ENCODE measurements around the gene HLF. TPM values are rescaled to one million over a fixed set of nuclear protein-coding genes. Genes with fewer than 3 reads are reported as not detected.

HLF gene
- total RNA-seq, 1 experiment from 2014 or later = 1.5 TPM

DNA sequence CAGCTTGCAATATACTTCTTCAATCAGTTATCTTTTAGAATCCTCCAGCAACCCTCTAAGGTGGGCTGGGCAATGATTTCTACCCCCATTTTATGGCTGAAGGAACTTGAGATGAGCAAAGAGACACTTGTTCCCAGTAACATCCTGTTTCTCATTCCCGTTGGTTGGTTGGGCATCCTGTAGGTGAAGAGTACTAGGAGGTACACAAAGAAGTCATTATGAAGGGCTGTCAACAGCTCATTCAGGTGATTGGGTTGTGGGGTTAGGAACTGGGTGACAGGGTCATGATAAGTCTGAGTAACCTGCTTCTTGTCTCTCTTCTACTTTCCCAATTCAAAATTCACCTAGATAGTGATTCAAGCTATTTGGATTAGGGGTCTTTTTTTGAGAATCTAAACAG lies 80.4 kb downstream of the HLF start:
- RAD21 ChIA-PET (ENCODE audit: low non-redundant PET in 1 of 2, low total read pairs in 2 of 2, uncharacterized antibody in 2 of 2, unreplicated experiment in 2 of 2) = no interaction called here
- Histone ChIP-seq H3K9me2 (ENCODE audit: insufficient read depth) (no peaks in the 10 kb centered on the region), H2AFZ (ENCODE audit: low read depth, low read length, poor library complexity, severe bottlenecking) (no peak overlapping the region), H3K36me3 (ENCODE audit: control insufficient read depth in 1 of 2, insufficient read depth in 2 of 2, low read length in 2 of 2) (no peaks in the 10 kb centered on the region), H3K9me3 (ENCODE audit: control insufficient read depth in 1 of 2, insufficient read depth in 1 of 2, low read depth in 1 of 2, low read length in 2 of 2) (no peaks in the 10 kb centered on the region), H3K27me3 (ENCODE audit: insufficient read depth, low read length) (peaks cover 7% of the 10 kb centered on the region; the same call in 1 of the 2 replicates), H3K27ac (ENCODE audit: low read depth, low read length) (no peak overlapping the region), H3K9ac (ENCODE audit: low read length) (no peak overlapping the region), H3K4me1 (ENCODE audit: control insufficient read depth in 1 of 2, insufficient read depth in 2 of 2, low read length in 2 of 2) (no peaks in the 10 kb centered on the region), H3K79me2 (ENCODE audit: insufficient read depth, low read length) (no peaks in the 10 kb centered on the region), H3K4me2 (ENCODE audit: low read length) (no peak overlapping the region), H3K4me3 (replicated peaks in 1 of 2; ENCODE audit: low read depth in 1 of 2, low read length in 2 of 2) (no peak overlapping the region), H4K20me1 (ENCODE audit: insufficient read depth) (no peaks in the 10 kb centered on the region)
- TF ChIP-seq CBX3 (IDR thresholded peaks at IDR 0.05; ENCODE audit: low read depth) (no peak), CTCF (IDR thresholded peaks at IDR 0.05 in 2 of 3, conservative IDR thresholded peaks at IDR 0.05 in 1 of 3; ENCODE audit: borderline replicate concordance in 1 of 3, insufficient read depth in 1 of 3, low read depth in 2 of 3, low read length in 2 of 3) (no peak), EGR1 (IDR thresholded peaks at IDR 0.05; ENCODE audit: low read depth) (no peak), REST (IDR thresholded peaks at IDR 0.05; ENCODE audit: low read depth) (no peak), SP1 (IDR thresholded peaks at IDR 0.05; ENCODE audit: low read depth) (no peak), CEBPB (IDR thresholded peaks at IDR 0.05; ENCODE audit: low read depth) (no peak), JUND (IDR thresholded peaks at IDR 0.05) (no peak), ELF1 (IDR thresholded peaks at IDR 0.05; ENCODE audit: borderline replicate concordance, low read depth) (no peak)
- CTCF ChIA-PET = no interaction called here
- POLR2A ChIA-PET = no interaction called here
- intact Hi-C loops (cut with micrococcal nuclease) = no loop called here
- BruUV-seq (replicated peaks) = no TSS peak
- DNase-seq (ENCODE audit: low read depth, low spot score) (no peak), ATAC-seq (no peak)

All from HCT116 (cell line).